NCI-H187 (cell line): Measurements from ENCODE around the gene CSTPP1.

Experiments
- DNase-seq, 2 experiments: peaks; one replicate each; lab custom pipeline; 2025; lab: John Stamatoyannopoulos, UW

Gene CSTPP1, protein sequence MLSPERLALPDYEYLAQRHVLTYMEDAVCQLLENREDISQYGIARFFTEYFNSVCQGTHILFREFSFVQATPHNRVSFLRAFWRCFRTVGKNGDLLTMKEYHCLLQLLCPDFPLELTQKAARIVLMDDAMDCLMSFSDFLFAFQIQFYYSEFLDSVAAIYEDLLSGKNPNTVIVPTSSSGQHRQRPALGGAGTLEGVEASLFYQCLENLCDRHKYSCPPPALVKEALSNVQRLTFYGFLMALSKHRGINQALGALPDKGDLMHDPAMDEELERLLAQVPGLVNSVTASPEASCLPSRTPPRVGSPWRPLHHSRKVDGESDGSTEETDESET

GRCh38 chr11:46936138-46937110, at the start of gene CSTPP1:
CSTPP1 (plus strand) TSS chr11:46936761; CDS start chr11:46936806, 45 bp downstream.
- peak; percentile 93 to 95 for DNase-seq

DNA sequence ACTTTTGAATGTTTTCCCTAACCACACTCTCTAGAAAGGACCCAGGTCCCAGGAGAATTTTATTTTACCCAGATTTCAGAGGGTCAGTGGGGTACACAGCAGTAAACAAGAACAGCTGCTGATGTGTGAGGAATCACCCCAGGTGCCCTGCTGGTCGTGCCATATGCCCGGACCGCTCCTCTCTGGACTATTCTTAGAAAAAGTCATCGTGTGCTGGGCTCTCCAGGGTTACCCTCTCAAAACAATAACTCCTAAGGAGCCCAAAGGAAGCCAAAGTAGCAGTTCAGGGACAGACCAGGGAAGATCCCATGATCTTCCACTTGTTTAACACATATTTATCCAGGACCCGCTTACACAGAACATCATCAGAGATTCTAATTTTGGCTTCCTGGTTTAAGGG, 47.9 kb upstream of the CSTPP1 start:
- no peak for DNase-seq

- no peak for DNase-seq
Measured at GRCh38 chr11:46889251-46889650, 47.3 kb upstream of the CSTPP1 start.

GRCh38 chr11:46889689-46890475, 46.7 kb upstream of the CSTPP1 start:
- peak; percentile 78 to 90 for DNase-seq

- DNase-seq, result no peak
Measured at GRCh38 chr11:46890665-46891064, 45.9 kb upstream of the CSTPP1 start.

DNA sequence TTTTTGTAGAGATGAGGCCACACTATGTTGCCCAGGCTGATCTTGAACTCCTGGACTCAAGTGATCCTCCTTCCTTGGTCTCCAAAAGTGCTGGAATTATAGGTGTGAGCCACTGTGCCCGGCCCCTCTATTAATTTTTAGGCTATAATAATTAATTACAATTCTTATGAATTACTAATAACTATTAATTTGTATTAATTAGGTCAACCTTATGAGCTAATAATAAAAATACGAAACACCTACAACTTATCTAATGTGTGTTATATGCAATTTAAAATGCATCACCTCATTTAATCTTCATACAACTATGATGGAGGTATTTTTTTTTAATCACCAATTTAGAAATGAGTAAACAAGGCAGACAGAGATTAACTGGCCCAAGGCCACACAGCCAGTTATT, 44.5 kb upstream of the CSTPP1 start:
- DNase-seq, result no peak

GRCh38 chr11:46892838-46893237, 43.7 kb upstream of the CSTPP1 start:
- no peak for DNase-seq

DNA sequence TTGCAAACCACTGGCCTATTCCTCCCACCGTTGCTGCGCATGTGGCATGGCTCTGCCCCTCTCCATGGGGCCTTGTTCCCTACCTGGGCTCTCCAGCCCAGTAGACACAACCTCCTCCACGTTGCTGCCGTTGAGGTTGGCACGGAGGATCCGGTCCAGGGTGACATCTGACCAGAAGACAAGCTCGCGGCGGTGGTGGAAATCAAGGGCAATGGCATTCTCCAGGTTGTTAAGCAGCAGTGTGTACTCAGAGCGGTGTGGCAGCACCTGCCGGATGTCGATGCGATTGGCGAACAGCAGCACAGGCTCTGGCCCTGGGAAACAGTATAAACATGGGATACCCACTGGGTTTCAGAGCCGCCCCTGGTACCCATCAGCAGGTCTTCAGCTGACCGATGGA, 42.1 kb upstream of the CSTPP1 start:
- no peak for DNase-seq

DNA sequence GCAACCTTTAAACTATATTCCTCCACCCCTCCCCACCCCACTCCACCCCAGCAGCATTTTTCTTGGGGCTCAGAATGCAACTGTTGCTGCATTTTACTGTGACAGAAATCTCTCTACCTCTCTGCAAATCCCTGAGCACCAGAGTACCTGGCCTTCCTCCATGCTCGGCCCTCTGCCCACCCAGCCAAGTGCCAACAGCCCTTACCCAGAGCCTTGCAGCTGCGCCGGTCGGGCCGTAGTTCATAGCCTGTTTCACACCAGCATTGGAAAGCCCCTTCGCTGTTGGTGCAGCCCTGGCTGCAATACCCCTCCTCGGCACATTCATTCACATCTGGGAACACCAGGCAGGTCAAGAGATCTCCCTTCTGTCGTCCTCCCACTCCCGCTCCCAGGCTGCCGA, 41.6 kb upstream of the CSTPP1 start:
- no peak for DNase-seq

GRCh38 chr11:46895821-46896220, 40.7 kb upstream of the CSTPP1 start:
- DNase-seq, result no peak

DNA sequence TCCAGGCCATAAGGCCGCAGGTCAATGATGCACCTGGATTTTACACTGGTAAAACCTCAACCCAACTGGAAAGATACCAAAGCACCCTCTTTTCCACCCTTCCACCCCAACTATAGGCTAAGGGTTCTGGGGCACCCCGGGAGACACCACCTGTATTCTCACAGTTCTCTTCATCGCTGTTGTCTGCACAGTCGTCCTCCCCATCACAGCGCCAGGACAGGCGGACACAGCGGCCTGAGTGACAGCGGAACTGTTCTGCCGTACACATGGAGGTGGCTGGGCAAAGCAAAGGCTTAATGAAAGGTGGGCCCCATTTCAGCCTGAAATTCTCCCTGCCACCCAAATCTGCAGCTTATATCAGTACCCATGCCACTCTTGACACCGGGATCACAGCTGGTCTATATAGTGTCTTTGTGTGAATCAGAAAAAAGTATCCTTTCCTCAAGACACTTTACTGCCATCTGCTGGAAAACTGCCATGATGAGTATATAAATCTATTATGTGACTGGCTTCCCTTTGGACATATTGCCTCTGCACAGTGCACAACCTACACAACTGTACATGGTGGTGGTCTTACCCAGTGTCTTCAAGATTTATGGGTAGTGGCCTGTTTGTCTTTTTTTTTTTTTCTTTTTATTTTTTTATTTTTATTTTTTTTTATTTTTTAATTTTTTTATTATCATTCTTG, 39.7 kb upstream of the CSTPP1 start:
- DNase-seq, result peak; percentile 46 to 58

DNA sequence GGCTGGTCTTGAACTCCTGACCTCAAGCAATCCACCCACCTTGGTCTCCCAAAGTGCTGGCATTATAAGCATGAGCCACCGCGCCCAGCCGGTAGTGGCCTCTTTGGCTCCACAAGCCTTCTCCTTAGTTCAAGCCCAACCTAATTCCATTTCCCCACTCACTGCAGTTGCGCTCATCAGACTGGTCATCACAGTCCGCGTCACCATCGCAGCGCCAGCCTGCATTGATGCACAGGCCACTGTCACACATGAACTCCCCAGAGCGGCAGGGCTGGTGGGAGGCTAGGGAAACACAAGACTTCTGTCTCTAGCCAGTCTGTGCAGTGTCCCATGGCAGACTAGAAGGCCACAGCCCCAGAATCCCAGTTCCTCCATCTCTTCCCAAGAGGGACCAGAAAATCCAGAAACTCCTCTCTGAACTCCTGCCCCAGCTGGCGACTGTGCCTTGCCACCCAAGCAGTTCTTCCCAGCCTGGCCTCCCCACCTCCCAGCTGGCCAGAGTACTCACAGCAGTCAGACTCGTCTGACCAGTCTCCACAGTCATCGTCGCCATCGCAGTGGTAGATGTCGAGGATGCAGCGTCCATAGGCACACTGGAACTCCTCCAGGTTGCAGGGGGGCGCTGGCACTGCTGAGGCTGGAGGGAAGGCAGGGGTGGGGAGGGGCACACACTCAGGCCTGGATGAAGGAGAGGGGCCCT, 38.0 kb upstream of the CSTPP1 start:
- no peak for DNase-seq

GRCh38 chr11:46899501-46900025, 37.0 kb upstream of the CSTPP1 start:
- no peak for DNase-seq

DNA sequence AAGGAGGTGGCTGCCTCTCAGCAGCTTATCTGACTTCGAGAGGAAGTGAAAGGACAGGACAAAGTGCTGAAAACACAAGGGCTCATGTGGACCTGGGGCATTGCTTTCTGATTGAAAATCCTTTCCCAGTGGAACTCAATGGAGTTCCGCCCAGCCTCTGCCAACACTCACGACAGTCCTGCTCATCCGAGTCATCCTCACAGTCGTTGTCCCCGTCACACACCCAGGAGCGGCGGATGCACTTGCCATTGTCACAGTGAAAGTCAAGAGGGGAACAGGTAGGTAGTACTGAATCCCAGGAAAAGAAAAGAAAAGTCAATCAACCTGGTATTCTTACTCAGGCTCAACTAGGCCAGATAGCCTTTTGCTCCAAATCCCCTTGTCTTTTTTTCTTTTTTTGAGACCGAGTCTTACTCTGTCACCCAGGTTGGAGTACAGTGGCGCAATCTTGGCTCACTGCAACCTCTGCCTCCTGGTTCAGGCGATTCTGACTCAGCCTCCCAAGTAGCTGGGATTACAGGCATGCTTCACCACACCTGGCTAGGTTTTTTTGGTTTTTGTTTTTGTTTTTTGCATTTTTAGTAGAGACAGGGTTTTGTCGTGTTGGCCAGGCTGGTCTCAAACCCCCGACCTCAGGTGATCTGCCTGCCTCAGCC, 36.3 kb upstream of the CSTPP1 start:
- no peak for DNase-seq

DNA sequence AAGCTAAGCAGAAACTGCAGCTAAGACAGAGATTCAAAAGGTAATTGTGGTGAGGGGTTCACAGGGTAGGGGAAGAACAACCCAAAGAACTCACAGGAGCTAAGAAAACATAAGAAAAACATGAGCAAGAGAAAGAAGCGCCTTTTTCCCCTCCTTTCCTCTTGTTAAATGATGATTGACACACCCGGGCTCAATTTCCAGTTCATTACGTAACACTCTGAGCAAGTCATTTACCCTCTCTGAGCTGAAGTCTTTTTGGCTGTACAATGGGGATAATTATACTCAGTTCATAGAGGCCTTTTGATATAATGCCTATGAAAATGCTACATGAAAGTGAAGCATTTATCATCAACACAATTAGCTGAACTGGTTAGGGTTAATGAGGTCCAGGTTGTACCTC, 35.4 kb upstream of the CSTPP1 start:
- DNase-seq, result no peak

- peak in 1 of 2 experiments; percentile 69 for DNase-seq
Measured at GRCh38 chr11:46902694-46903093, 33.9 kb upstream of the CSTPP1 start.

- DNase-seq, result no peak
Measured at GRCh38 chr11:46903846-46904245, 32.7 kb upstream of the CSTPP1 start.

DNA sequence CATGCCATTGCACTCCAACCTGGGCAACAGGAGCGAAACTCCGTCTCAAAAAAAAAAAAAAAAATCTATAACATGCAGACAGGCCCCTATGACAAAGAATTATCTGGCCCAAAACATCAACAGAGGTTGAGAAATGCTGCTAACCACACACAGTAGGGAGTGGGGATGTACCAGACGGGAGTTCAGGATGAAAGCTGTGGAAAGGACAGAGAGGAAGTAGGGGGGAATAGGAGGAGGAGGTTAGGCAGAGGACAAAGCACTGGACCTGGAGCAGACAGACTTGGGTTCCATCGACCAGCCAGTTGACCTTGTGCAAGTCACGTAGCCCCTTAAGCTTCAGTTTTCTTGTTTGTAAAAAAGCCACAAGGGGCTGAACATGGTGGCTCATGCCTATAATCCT, 30.8 kb upstream of the CSTPP1 start:
- DNase-seq, result no peak

DNA sequence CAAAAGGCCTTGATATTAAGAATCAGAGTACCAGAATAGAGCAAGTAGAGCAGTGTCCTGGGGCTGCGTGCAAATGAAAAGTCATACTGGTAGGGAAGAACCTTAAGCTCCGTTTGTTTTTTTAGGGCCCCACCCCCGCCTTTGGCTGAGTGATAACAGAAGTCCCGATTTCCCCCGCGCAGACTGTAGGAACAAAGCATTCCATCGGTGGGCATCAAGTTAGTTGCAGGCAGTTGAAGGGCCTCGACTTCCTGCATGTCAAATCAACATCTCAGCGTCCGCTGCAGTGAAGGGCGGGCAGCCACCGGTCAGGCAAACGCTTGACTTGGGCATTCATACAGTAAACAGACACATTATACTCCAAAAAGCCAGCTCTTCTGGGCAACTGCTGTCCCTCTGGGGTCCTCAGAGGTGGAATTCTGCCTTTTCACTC, 29.9 kb upstream of the CSTPP1 start:
- no peak for DNase-seq

- no peak for DNase-seq
Measured at GRCh38 chr11:46907606-46908005, 29.0 kb upstream of the CSTPP1 start.
